Hematopoietic multipotent progenitor cell treated with erythropoietin and hydrocortisone succinate and interleukin-3 and kit ligand, for 15 days (in vitro differentiated cells): Measurements from ENCODE around the gene TRIM2.

ENCODE experiments used
- DNase-seq: peaks from one replicate; pipeline ENCODE4 v3.0.0-alpha.2; 2015; ENCODE audit warnings: low spot score

The TRIM2 gene

GRCh38 chr4:153222707-153223426 is 18.6 kb downstream of the TRIM2 start:
- DNase-seq: no peak

- DNase-seq: no peak
Measured at GRCh38 chr4:153223427-153223801, 19.2 kb downstream of the TRIM2 start.

GRCh38 chr4:153223930-153224329 is 19.7 kb downstream of the TRIM2 start:
- no peak for DNase-seq

- DNase-seq: no peak
Measured at GRCh38 chr4:153224474-153224873, 20.2 kb downstream of the TRIM2 start.

- DNase-seq: no peak
Measured at GRCh38 chr4:153227469-153228075, 23.3 kb downstream of the TRIM2 start.

- no peak for DNase-seq
Measured at GRCh38 chr4:153228512-153229140, 24.4 kb downstream of the TRIM2 start.

- no peak for DNase-seq
Measured at GRCh38 chr4:153229545-153229944, 25.3 kb downstream of the TRIM2 start.

- no peak for DNase-seq
Measured at GRCh38 chr4:153232768-153233167, 28.5 kb downstream of the TRIM2 start.

GRCh38 chr4:153233761-153234371 is 29.6 kb downstream of the TRIM2 start:
- no peak for DNase-seq

GRCh38 chr4:153234885-153235284 is 30.6 kb downstream of the TRIM2 start:
- DNase-seq: no peak

GRCh38 chr4:153238135-153238919 is 34.1 kb downstream of the TRIM2 start:
- no peak for DNase-seq

- no peak for DNase-seq
Measured at GRCh38 chr4:153239409-153239808, 35.2 kb downstream of the TRIM2 start.

GRCh38 chr4:153241295-153241694 is 37.1 kb downstream of the TRIM2 start:
- no peak for DNase-seq

- no peak for DNase-seq
Measured at GRCh38 chr4:153241970-153242838, 38.0 kb downstream of the TRIM2 start.

- no peak for DNase-seq
Measured at GRCh38 chr4:153242839-153243324, 38.6 kb downstream of the TRIM2 start.

GRCh38 chr4:153243468-153243867 is 39.2 kb downstream of the TRIM2 start:
- no peak for DNase-seq

GRCh38 chr4:153244969-153245368 is 40.7 kb downstream of the TRIM2 start:
- no peak for DNase-seq

GRCh38 chr4:153245775-153246174 is 41.5 kb downstream of the TRIM2 start:
- DNase-seq: no peak

- no peak for DNase-seq
Measured at GRCh38 chr4:153246446-153247115, 42.3 kb downstream of the TRIM2 start.

GRCh38 chr4:153247116-153247490 is 42.9 kb downstream of the TRIM2 start:
- DNase-seq: no peak
